Adrenal gland (tissue), 12 donors: ENCODE measurements around the gene RAMP1. TPM values are rescaled to one million over a fixed set of nuclear protein-coding genes. Genes with fewer than 3 reads are reported as not detected.
A peak's percentile ranks its signal among the peaks of the same experiment; 100 is the strongest.

Experiments used
- DNase-seq, 7 donors: peaks; one replicate each; pipeline ENCODE4 v3.0.0-alpha.2; 2019 to 2020
- H3K27ac ChIP-seq, 5 donors: fragments of 200-600 bp; sonication (generic) in 4 of 5; 1 replicate in 3 of 5; 2 replicates in 2 of 5; pipeline versions ENCODE4 v1.5.1 to v1.8.0; 2016 to 2020; ENCODE audit warnings: mild to moderate bottlenecking in 1 of 5
- H3K27me3 ChIP-seq: fragments of 200-600 bp; 2 replicates; pipeline ENCODE4 v1.8.0; 2021
- H3K36me3 ChIP-seq, 2 donors: fragments of 200-600 bp; replicated peaks in 1 of 2; 1 replicate in 1 of 2; 2 replicates in 1 of 2; pipeline versions ENCODE4 v1.5.1 to v1.8.0; 2018 to 2022
- H3K4me1 ChIP-seq, 2 donors: fragments of 200-600 bp; replicated peaks in 1 of 2; 1 replicate in 1 of 2; 2 replicates in 1 of 2; pipeline versions ENCODE4 v1.5.1 to v1.8.0; 2018 to 2021
- H3K4me3 ChIP-seq, 4 donors: fragments of 200-600 bp; sonication (generic) in 3 of 4; one replicate each; pipeline ENCODE4 v1.5.1; 2016 to 2018
- H3K9me3 ChIP-seq, 3 donors: fragments of 200-600 bp; sonication (generic) in 1 of 3; replicated peaks in 1 of 3; 1 replicate in 2 of 3; 2 replicates in 1 of 3; pipeline versions ENCODE4 v1.5.1 to v1.8.0; 2016 to 2021
- CTCF ChIP-seq, 6 experiments: fragments of 450-650 bp in 4 of 6; fragments of 200-600 bp in 2 of 6; sonication (generic) in 1 of 6; IDR thresholded peaks; 1 replicate in 5 of 6; 2 replicates in 1 of 6; pipeline versions ENCODE4 v1.5.1 to v1.8.0; 2016 to 2021; ENCODE audit warnings: antibody characterized with exemption in 6 of 6, mild to moderate bottlenecking in 2 of 6, moderate library complexity in 1 of 6
- POLR2A ChIP-seq, 2 donors: fragments of 450-650 bp; IDR thresholded peaks; one replicate each; pipeline ENCODE4 v1.6.1; 2017; ENCODE audit warnings: antibody characterized with exemption in 2 of 2, mild to moderate bottlenecking in 2 of 2, moderate library complexity in 1 of 2
- WGBS, 4 donors: extraction: QIAGEN DNeasy Blood & Tissue Kit in 2 of 4; methylation state at CpG; one replicate each; pipeline versions ENCODE4 v1.1.5 to v1.1.7; 2013 to 2017; 5-methylcytosine and 5-hydroxymethylcytosine counted together
- intact Hi-C, 2 donors: fragments of 100-400 bp; cut with DNase I; formaldehyde crosslinking; loops; one replicate each; pipeline versions ENCODE4 v1.14.1 to v1.15.0; 2022 to 2023
- polyA plus RNA-seq, 3 donors: library from polyadenylated mRNA; stranded (reverse); fragments of 200-250 nt in 2 of 3; fragments of 350-450 nt in 1 of 3; fragmentation: Illumina TruSeq in 1 of 3; extraction: RNeasy Lipid Tissue Mini Kit (QIAGEN cat#74804) in 1 of 3; gene quantifications; one replicate each; pipeline ENCODE4 v1.2.3, GENCODE V29; 2013 to 2014
- total RNA-seq, 9 donors: library from RNA; depleted of rRNA in 4 of 9; stranded (reverse); fragments of >200 nt in 4 of 9; fragments of 120-200 nt in 1 of 9; fragmentation: NEBNext Ultra II Directional in 1 of 9; extraction: Animal tissue kit (Norgen Biotek cat#: 25700) in 1 of 9; gene quantifications; one replicate each; pipeline versions ENCODE4 v1.1.0 to v1.2.4, GENCODE V29; 2013 to 2023
- donor health status: healthy with polysubstance abuse.
- donor health status: Bipolar disorder and iron deficiency.
- donor health status: DM: yes; HTN: yes; CAD: no.
- donor health status: DM: no; HTN: no; CAD: no.
- donor health status: DM: no; HTN: no; CAD: no.
- donor health status: DM: yes; HTN: yes; CAD: no.

Gene RAMP1
- total and polyA plus RNA-seq, 12 donors, result 2.4 to 72.6 (median 17.2) TPM

- Histone ChIP-seq H3K27ac (no peak overlapping the region), H3K4me1 (no peaks in the 10 kb centered on the region), H3K27me3 (no peaks in the 10 kb centered on the region), H3K36me3 (no peaks in the 10 kb centered on the region), H3K9me3 (no peaks in the 10 kb centered on the region), H3K4me3 (no peak overlapping the region)
- DNase-seq, result peak in 1 of 7 donors; percentile 45
- TF ChIP-seq CTCF (IDR thresholded peaks at IDR 0.05) (no peak), POLR2A (IDR thresholded peaks at IDR 0.05) (no peak)
- 88 to 93% (median 89%) methylated on average over 11 to 19 of the region's 19 CpGs for WGBS, 4 donors
- intact Hi-C loops, result no loop called here
Observed at GRCh38 chr2:237872178-237872887, 12.9 kb downstream of the RAMP1 start.

- TF ChIP-seq POLR2A (IDR thresholded peaks at IDR 0.05) (no peak), CTCF (IDR thresholded peaks at IDR 0.05) (no peak)
- no peaks in the 10 kb centered on the region for H3K9me3 ChIP-seq
- DNase-seq, result no peak
- H3K27me3 ChIP-seq, result no peaks in the 10 kb centered on the region
- WGBS, 4 donors, result 62 to 73% (median 66%) methylated on average over 10 to 11 of the region's 11 CpGs
- intact Hi-C loops, result no loop called here
- no peak overlapping the region for H3K27ac ChIP-seq
- H3K4me1 ChIP-seq, result no peaks in the 10 kb centered on the region
- no peak overlapping the region for H3K4me3 ChIP-seq
- no peaks in the 10 kb centered on the region for H3K36me3 ChIP-seq
Observed at GRCh38 chr2:237873421-237873831, 14.0 kb downstream of the RAMP1 start.

GRCh38 chr2:237873897-237874551 is 14.6 kb downstream of the RAMP1 start:
- H3K4me3 ChIP-seq, result no peak overlapping the region
- H3K27ac ChIP-seq, result no peak overlapping the region

More at GRCh38 chr2:237873897-237874551, 14.6 kb downstream of the RAMP1 start:
- no peaks in the 10 kb centered on the region for H3K9me3 ChIP-seq
- TF ChIP-seq CTCF (IDR thresholded peaks at IDR 0.05) (no peak), POLR2A (IDR thresholded peaks at IDR 0.05) (no peak)
- H3K36me3 ChIP-seq, result no peaks in the 10 kb centered on the region
- intact Hi-C loops, result no loop called here
- H3K27me3 ChIP-seq, result no peaks in the 10 kb centered on the region
- no peaks in the 10 kb centered on the region for H3K4me1 ChIP-seq
- DNase-seq, result peak in 1 of 7 donors; percentile 43
- 88 to 98% (median 97%) methylated on average over 6 to 14 of the region's 14 CpGs for WGBS, 4 donors
